Colonic mucosa (tissue), 4 donors: ENCODE results near the gene FRMD1. TPM values are rescaled to one million over a fixed set of nuclear protein-coding genes. Genes with fewer than 3 reads are reported as not detected.
A peak's percentile ranks its signal among the peaks of the same experiment; 100 is the strongest.

Source experiments
- DNase-seq: peaks from one replicate; pipeline ENCODE4 v3.0.0-alpha.2; 2020
- H3K27ac ChIP-seq: fragments of 200-600 bp; one replicate; pipeline ENCODE4 v1.8.0; 2021
- H3K27me3 ChIP-seq: fragments of 200-600 bp; one replicate; pipeline ENCODE4 v1.8.0; 2021
- H3K36me3 ChIP-seq: fragments of 200-600 bp; one replicate; pipeline ENCODE4 v1.8.0; 2021
- H3K4me1 ChIP-seq: fragments of 200-600 bp; one replicate; pipeline ENCODE4 v1.8.0; 2021; ENCODE audit warnings: mild to moderate bottlenecking
- H3K4me3 ChIP-seq: fragments of 200-600 bp; one replicate; pipeline ENCODE4 v1.8.0; 2021
- H3K9ac ChIP-seq, 2 donors: one replicate each; pipeline ENCODE4 v1.7.0; 2013; ENCODE audit warnings: control low read depth in 2 of 2, low read depth in 2 of 2, low read length in 2 of 2
- H3K9me3 ChIP-seq: fragments of 200-600 bp; one replicate; pipeline ENCODE4 v1.8.0; 2021
- CTCF ChIP-seq: fragments of 200-600 bp; IDR thresholded peaks from one replicate; pipeline ENCODE4 v1.8.0; 2022; ENCODE audit warnings: antibody characterized with exemption, mild to moderate bottlenecking
- intact Hi-C: fragments of 100-400 bp; cut with DNase I; formaldehyde crosslinking; loops from one replicate; pipeline ENCODE4 v1.14.1; 2022
- total RNA-seq, 2 donors: library from RNA; stranded (reverse); fragmentation: NEBNext Ultra II Directional in 1 of 2; extraction: Animal tissue kit (Norgen Biotek cat#: 25700) in 1 of 2; gene quantifications; one replicate each; pipeline ENCODE4 v1.2.1, GENCODE V29; 2021
- donor health status: healthy.
- donor health status: DM: no; HTN: no; CAD: no.
- donor health status: DM: no; HTN: no; CAD: no.

The FRMD1 gene
- total RNA-seq, 2 donors from 2014 or later, result 2.3 to 21.0 TPM

DNA sequence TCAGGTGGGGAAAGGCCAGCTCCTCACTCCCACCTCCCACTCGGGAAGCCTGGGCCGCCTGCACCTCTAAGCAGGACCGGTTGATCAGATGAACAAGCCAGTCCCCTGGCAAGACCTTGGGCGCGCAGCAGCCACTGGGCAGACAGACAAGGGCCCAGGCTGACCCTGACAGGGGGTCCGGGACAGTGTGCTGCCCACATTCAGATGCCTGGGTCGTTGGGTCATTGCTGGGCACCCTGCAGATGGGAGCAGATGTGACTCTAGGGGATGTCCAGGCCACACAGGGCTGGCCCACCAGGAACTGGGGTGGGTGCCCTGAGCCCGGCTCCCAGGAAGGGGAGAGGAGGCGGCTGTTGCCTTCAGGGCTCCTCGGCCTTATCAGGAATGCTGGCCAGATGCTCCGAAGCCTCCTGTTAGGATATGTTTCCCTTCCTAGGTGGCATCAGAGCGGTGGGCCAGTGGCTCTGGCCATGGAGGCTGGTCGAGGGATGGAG lies 17.3 kb upstream of the FRMD1 start:
- Histone ChIP-seq H3K4me3 (no peak overlapping the region), H3K36me3 (no peaks in the 10 kb centered on the region), H3K27me3 (peaks cover 4% of the 10 kb centered on the region), H3K9me3 (no peaks in the 10 kb centered on the region), H3K4me1 (no peaks in the 10 kb centered on the region), H3K27ac (no peak overlapping the region), H3K9ac (no peak overlapping the region)
- DNase-seq, result no peak
- no peak for TF ChIP-seq CTCF
- intact Hi-C loops, result no loop called here

- no peaks in the 10 kb centered on the region for H3K9me3 ChIP-seq
- H3K27me3 ChIP-seq, result no peaks in the 10 kb centered on the region
- H3K36me3 ChIP-seq, result no peaks in the 10 kb centered on the region
- no peak for TF ChIP-seq CTCF
- H3K4me3 ChIP-seq, result no peak overlapping the region
- no peak overlapping the region for H3K27ac ChIP-seq
- no peak overlapping the region for H3K9ac ChIP-seq
- no peak for DNase-seq
- intact Hi-C loops, result no loop called here
- peaks cover 2% of the 10 kb centered on the region for H3K4me1 ChIP-seq
Observed at GRCh38 chr6:168095716-168096250, 16.8 kb upstream of the FRMD1 start.

- TF ChIP-seq CTCF, result no peak
Observed at GRCh38 chr6:168095171-168095691, 16.2 kb upstream of the FRMD1 start.

GRCh38 chr6:168093634-168094033 lies 14.6 kb upstream of the FRMD1 start:
- H3K27ac ChIP-seq, result peak overlapping the region; percentile 47

More at GRCh38 chr6:168095171-168095691, 16.2 kb upstream of the FRMD1 start:
- H3K9ac ChIP-seq, result no peak overlapping the region
- H3K27me3 ChIP-seq, result no peaks in the 10 kb centered on the region
- H3K4me1 ChIP-seq, result peaks cover 4% of the 10 kb centered on the region
- no peak overlapping the region for H3K4me3 ChIP-seq
- intact Hi-C loops, result no loop called here
- no peaks in the 10 kb centered on the region for H3K36me3 ChIP-seq
- H3K27ac ChIP-seq, result no peak overlapping the region
- H3K9me3 ChIP-seq, result no peaks in the 10 kb centered on the region
- no peak for DNase-seq

GRCh38 chr6:168093071-168093505 lies 14.1 kb upstream of the FRMD1 start:
- no peak for TF ChIP-seq CTCF
- intact Hi-C loops, result no loop called here
- Histone ChIP-seq H3K27me3 (no peaks in the 10 kb centered on the region), H3K27ac (peak overlapping the region; percentile 47), H3K9me3 (no peaks in the 10 kb centered on the region), H3K36me3 (no peaks in the 10 kb centered on the region), H3K4me3 (no peak overlapping the region), H3K4me1 (peaks cover 7% of the 10 kb centered on the region), H3K9ac (no peak overlapping the region)
- peak; percentile 80 for DNase-seq

More at GRCh38 chr6:168093634-168094033, 14.6 kb upstream of the FRMD1 start:
- intact Hi-C loops, result no loop called here
- Histone ChIP-seq H3K4me1 (peaks cover 4% of the 10 kb centered on the region), H3K4me3 (no peak overlapping the region), H3K9me3 (no peaks in the 10 kb centered on the region), H3K27me3 (no peaks in the 10 kb centered on the region), H3K9ac (no peak overlapping the region), H3K36me3 (no peaks in the 10 kb centered on the region)
- TF ChIP-seq CTCF, result no peak
- DNase-seq, result no peak
